ENCODE data around the gene ALDH1A1. TPM values are rescaled to one million over a fixed set of nuclear protein-coding genes. Genes with fewer than 3 reads are reported as not detected.

ALDH1A1 gene
- polyA plus RNA-seq, 3 donors: 28.6 to 117 (median 105) TPM

DNA sequence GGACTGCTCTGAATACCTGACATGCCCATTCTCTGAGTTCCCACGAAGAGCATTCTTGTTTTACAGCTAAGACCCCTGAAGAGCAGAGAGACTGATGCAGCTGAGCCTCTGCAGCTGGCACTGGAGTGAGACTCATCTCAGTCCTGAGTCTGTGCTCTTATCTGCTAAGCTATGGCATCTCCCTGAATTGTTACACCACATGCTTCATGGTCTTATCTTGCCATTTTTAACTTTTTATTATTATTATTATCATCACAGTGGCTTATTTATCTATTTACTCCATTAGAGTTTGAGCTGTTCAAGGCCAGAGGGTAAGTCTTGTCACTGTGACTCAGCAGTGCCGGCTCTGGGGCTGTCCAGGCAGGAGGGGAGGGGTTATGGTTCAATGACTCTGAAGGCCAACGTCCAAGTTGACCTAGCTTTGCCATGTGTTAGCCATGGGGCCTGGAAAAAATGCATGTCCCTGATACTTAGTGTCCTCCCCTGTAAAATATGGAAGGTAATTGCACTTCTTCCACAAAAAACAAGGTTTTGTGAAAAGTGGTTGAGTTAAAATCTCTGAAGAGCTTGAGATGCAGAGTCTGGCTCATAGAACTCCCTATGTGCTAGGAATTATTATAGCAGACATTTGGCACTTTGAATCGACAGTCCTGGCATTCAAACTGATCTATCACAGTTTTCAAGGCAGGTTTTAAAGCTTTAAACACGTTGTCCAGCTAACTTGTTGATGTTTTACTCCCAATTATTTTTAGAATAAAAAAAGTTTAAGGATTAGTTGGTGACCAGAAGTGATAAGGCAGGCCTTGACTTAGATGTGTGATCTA is 94.6 kb downstream of the ALDH1A1 start:
- H3K4me2 ChIP-seq (replicated peaks; ENCODE audit: extremely low read depth, low read length, poor library complexity, severe bottlenecking): no peak overlapping the region
- TF ChIP-seq, protein P1, sequence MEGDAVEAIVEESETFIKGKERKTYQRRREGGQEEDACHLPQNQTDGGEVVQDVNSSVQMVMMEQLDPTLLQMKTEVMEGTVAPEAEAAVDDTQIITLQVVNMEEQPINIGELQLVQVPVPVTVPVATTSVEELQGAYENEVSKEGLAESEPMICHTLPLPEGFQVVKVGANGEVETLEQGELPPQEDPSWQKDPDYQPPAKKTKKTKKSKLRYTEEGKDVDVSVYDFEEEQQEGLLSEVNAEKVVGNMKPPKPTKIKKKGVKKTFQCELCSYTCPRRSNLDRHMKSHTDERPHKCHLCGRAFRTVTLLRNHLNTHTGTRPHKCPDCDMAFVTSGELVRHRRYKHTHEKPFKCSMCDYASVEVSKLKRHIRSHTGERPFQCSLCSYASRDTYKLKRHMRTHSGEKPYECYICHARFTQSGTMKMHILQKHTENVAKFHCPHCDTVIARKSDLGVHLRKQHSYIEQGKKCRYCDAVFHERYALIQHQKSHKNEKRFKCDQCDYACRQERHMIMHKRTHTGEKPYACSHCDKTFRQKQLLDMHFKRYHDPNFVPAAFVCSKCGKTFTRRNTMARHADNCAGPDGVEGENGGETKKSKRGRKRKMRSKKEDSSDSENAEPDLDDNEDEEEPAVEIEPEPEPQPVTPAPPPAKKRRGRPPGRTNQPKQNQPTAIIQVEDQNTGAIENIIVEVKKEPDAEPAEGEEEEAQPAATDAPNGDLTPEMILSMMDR (IDR thresholded peaks at IDR 0.05): no peak
- Mint-ChIP-seq H3K4me1 (peaks cover 4% of the 10 kb centered on the region), H3K4me3 (no peak overlapping the region), H3K36me3 (no peaks in the 10 kb centered on the region), H3K27ac (no peak overlapping the region), H3K9me3 (peaks cover 0 to 1% (median 0%) of the 10 kb centered on the region in 7 donors), H3K27me3 (ENCODE audit: low read depth in 3 of 3) (peaks cover 0 to 4% (median 3%) of the 10 kb centered on the region in 3 donors)
- no peaks in the 10 kb centered on the region for H3K4me1 ChIP-seq (ENCODE audit: control insufficient read depth in 1 of 2, insufficient read depth in 2 of 2, low read length in 2 of 2)
- no peak overlapping the region for H3K4me3 ChIP-seq (replicated peaks in 1 of 3; ENCODE audit: low read depth in 2 of 3, low read length in 3 of 3)
- intact Hi-C loops (cut with micrococcal nuclease): loop anchor here in 1 of 2 donors (10.0 kb wide), 1 partner anchor 166 kb away; no protein-coding TSS in a partner anchor
- H3K79me2 ChIP-seq (ENCODE audit: insufficient read depth, low read length): no peaks in the 10 kb centered on the region
- H3K27ac ChIP-seq (ENCODE audit: low read depth in 1 of 2, low read length in 2 of 2): no peak overlapping the region
- H3K27me3 ChIP-seq (ENCODE audit: control insufficient read depth in 2 of 2, insufficient read depth in 2 of 2, low read length in 2 of 2): no peaks in the 10 kb centered on the region
- 69% methylated on average over 1 of the region's 5 CpGs for WGBS (ENCODE audit: insufficient coverage)
- peak in 1 of 3 donors; percentile 5 for DNase-seq
- peak overlapping the region; percentile 45 for H2AFZ ChIP-seq (ENCODE audit: insufficient read depth, low read depth, low read length, poor library complexity, severe bottlenecking)
- H3K9me3 ChIP-seq (replicated peaks in 1 of 2; ENCODE audit: control insufficient read depth in 1 of 2, insufficient read depth in 1 of 2, low read length in 2 of 2): no peaks in the 10 kb centered on the region
- H3K9ac ChIP-seq (ENCODE audit: insufficient read depth, low read length, poor library complexity, severe bottlenecking): no peak overlapping the region
- no peaks in the 10 kb centered on the region for H3K36me3 ChIP-seq (replicated peaks in 1 of 2; ENCODE audit: control insufficient read depth in 1 of 2, insufficient read depth in 2 of 2, low read length in 2 of 2)
- no peaks in the 10 kb centered on the region for H4K20me1 ChIP-seq (ENCODE audit: insufficient read depth, low read length)

DNA sequence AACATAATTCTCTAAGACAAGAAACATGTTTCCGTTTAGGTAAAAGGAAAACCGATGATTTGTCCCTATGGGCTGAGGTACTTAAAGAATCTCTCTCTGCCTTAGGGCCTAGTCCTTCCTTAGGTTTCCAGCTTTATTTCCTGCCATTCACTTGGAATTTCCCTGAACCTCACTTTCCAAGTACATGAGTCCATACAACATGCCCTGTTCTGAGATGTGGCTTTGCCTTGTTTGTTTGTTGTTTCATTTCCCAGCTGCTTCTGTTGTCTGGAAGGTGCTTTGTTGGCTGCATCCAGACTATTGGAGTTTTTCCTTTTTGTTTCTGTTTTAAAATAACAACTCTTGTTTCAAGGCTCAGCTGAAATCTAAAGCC is 95.2 kb downstream of the ALDH1A1 start:
- H3K27me3 Mint-ChIP-seq (ENCODE audit: low read depth in 3 of 3): peaks cover 0 to 4% (median 2%) of the 10 kb centered on the region in 3 donors
- Histone ChIP-seq H3K27ac (ENCODE audit: low read depth in 1 of 2, low read length in 2 of 2) (no peak overlapping the region), H3K79me2 (ENCODE audit: insufficient read depth, low read length) (no peaks in the 10 kb centered on the region), H4K20me1 (ENCODE audit: insufficient read depth, low read length) (no peaks in the 10 kb centered on the region), H3K9ac (ENCODE audit: insufficient read depth, low read length, poor library complexity, severe bottlenecking) (no peak overlapping the region), H3K36me3 (replicated peaks in 1 of 2; ENCODE audit: control insufficient read depth in 1 of 2, insufficient read depth in 2 of 2, low read length in 2 of 2) (no peaks in the 10 kb centered on the region), H3K9me3 (replicated peaks in 1 of 2; ENCODE audit: control insufficient read depth in 1 of 2, insufficient read depth in 1 of 2, low read length in 2 of 2) (no peaks in the 10 kb centered on the region), H3K4me3 (replicated peaks in 1 of 3; ENCODE audit: low read depth in 2 of 3, low read length in 3 of 3) (no peak overlapping the region), H3K4me1 (ENCODE audit: control insufficient read depth in 1 of 2, insufficient read depth in 2 of 2, low read length in 2 of 2) (no peaks in the 10 kb centered on the region), H2AFZ (ENCODE audit: insufficient read depth, low read depth, low read length, poor library complexity, severe bottlenecking) (peak overlapping the region; percentile 45), H3K27me3 (ENCODE audit: control insufficient read depth in 2 of 2, insufficient read depth in 2 of 2, low read length in 2 of 2) (no peaks in the 10 kb centered on the region), H3K4me2 (replicated peaks; ENCODE audit: extremely low read depth, low read length, poor library complexity, severe bottlenecking) (no peak overlapping the region)
- H3K4me1 Mint-ChIP-seq: peaks cover 4% of the 10 kb centered on the region
- H3K9me3 Mint-ChIP-seq: peaks cover 0 to 1% (median 0%) of the 10 kb centered on the region in 7 donors
- no peak for DNase-seq
- intact Hi-C loops (cut with micrococcal nuclease): loop anchor here in 1 of 2 donors (10.0 kb wide), 1 partner anchor 167 kb away; no protein-coding TSS in a partner anchor
- H3K4me3 Mint-ChIP-seq: no peak overlapping the region
- no peaks in the 10 kb centered on the region for H3K36me3 Mint-ChIP-seq
- no peak overlapping the region for H3K27ac Mint-ChIP-seq
- 100% methylated on average over 2 of the region's 2 CpGs for WGBS (ENCODE audit: insufficient coverage)
- TF ChIP-seq, protein P1 (IDR thresholded peaks at IDR 0.05): no peak

Data from CD14-positive monocyte (primary cell).